22Rv1 (cell line): ENCODE data around the gene GGT7.

Experiments
- H3K27ac ChIP-seq: fragments of 450-650 bp; 2 replicates; pipeline ENCODE4 v1.5.1; 2017
- ZFX ChIP-seq: fragments of 450-650 bp; IDR thresholded peaks from 2 replicates; pipeline ENCODE4 v1.6.1; 2017; ENCODE audit warnings: antibody characterized with exemption, borderline replicate concordance
- TF ChIP-seq, protein P1 (sequence below): fragments of 450-650 bp; IDR thresholded peaks from 2 replicates; pipeline ENCODE4 v1.5.1; 2017; ENCODE audit warnings: mild to moderate bottlenecking

Gene GGT7

DNA sequence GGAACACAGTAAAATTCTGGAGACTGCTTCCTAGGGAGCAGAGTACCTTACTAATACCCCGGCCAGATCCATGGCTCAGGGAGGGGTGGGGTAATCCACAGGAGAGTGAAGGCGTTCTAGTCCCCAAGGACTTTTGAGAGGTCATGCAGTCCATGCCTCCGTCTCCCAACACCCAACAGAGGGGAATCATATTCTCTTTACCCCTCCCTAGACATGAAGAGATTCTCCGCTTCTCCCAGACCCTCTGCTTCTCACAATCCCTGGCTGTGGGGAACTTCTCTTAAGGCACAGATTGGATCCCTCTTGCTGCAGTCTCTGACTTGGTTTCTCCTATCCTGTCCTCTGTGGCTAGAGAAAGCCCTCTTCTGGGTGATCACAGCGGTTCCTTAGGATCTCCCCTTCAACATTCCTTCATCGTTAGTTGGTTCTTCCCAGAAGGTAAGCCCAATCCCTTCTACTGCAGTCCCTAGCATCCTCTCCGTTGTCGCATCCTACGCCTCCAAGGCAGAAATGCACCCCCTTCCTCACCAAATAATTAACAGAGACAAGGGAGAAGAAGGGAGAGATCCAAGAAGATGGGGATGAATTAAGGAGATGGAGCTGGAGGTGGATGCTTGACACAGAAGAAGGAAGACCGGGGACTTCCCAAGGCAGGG, 562 bp downstream of the GGT7 start:
- TF ChIP-seq, protein P1, sequence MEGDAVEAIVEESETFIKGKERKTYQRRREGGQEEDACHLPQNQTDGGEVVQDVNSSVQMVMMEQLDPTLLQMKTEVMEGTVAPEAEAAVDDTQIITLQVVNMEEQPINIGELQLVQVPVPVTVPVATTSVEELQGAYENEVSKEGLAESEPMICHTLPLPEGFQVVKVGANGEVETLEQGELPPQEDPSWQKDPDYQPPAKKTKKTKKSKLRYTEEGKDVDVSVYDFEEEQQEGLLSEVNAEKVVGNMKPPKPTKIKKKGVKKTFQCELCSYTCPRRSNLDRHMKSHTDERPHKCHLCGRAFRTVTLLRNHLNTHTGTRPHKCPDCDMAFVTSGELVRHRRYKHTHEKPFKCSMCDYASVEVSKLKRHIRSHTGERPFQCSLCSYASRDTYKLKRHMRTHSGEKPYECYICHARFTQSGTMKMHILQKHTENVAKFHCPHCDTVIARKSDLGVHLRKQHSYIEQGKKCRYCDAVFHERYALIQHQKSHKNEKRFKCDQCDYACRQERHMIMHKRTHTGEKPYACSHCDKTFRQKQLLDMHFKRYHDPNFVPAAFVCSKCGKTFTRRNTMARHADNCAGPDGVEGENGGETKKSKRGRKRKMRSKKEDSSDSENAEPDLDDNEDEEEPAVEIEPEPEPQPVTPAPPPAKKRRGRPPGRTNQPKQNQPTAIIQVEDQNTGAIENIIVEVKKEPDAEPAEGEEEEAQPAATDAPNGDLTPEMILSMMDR = no peak
- TF ChIP-seq ZFX = no peak
- no peak overlapping the region for H3K27ac ChIP-seq

GRCh38 chr20:34871320-34871926, 1.2 kb downstream of the GGT7 start:
- no peak overlapping the region for H3K27ac ChIP-seq

DNA sequence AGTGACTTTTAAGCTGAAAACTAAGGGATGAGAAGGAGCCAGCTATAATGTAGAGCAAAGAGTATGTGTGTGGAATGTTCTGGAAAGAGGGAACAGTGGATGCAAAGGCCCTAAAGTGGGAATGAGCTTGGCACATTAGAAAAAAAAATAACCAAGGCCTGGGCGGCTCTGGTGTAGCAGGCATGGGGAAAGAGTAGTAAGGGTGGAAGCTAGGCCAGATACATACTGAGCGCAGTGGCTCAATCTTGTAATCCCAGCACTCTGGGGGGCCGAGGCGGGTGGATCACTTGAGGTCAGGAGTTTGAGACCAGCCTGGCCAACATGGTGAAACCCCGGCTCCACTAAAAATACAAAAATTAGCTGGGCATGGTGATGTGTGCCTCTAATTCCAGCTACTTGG, 8.4 kb downstream of the GGT7 start:
- TF ChIP-seq ZFX = no peak
- TF ChIP-seq, protein P1 = no peak
- H3K27ac ChIP-seq = no peak overlapping the region

More at GRCh38 chr20:34871320-34871926, 1.2 kb downstream of the GGT7 start:
- TF ChIP-seq ZFX = no peak
- TF ChIP-seq, protein P1 = no peak

DNA sequence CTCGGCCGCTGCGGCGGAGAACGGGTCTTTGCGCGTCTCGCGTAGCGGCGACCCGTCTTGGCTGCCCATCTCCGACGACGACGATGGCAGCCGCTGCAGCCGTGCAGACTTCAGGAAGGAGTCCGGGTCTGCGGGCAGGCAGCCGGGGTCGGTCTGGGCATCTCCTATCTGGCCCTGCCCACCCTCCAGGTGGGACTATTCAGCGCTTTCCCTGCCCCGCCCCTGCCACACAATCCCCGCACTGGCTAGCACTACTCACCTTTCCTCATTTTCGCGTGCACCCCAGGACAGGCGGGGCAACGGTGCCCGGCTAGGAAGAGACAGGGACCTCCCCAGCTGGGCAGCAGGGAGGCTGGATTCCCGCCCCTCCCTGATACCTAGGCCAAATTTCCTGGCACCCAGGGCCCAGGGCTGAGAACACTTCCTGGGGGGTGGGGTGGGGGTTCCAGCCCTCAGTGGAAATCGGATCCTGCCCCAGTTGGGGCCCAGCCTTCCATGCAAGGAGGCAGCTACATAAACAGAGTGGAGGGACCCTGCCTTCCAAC, 9.2 kb downstream of the GGT7 start:
- H3K27ac ChIP-seq = no peak overlapping the region
- TF ChIP-seq ZFX = no peak
- TF ChIP-seq, protein P1 = no peak

- H3K27ac ChIP-seq = no peak overlapping the region
- no peak for TF ChIP-seq ZFX
- TF ChIP-seq, protein P1 = no peak
These were observed 9.9 kb downstream of the GGT7 start for GRCh38 chr20:34862724-34863123.

DNA sequence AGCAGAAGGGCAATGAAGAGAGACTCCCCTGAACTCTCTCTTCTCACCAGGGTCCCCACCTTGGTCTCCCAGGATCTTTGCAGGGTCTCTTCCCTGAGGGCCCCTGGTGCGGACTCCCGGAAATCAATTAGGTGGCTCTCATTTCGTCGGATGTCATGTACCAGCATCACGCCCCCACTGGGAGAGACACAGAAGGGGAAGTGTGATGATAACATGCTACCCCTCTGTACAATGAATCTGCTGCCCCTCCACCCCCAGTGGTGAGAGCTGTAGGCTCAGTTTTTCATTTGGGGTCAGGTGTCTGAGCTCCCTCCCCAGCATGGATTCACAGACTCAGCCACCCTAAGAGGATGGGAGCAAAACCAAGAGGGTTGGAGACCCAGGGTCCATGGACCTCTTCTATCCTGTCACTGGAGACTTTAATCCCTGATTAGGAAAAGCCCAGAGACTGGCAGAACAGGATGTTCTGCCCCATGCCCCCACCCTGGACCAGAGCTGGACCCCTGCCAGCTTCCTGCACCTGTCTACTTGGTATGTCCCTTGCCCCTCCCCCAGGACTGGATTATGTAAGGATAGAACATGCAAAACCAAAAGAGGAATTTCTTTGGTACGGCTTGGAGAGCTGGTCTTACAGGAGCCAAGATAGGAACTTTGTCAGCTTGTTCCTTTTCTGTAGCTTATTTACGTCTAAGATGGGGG, 11.1 kb downstream of the GGT7 start:
- TF ChIP-seq, protein P1 = no peak
- TF ChIP-seq ZFX = no peak
- H3K27ac ChIP-seq = peak overlapping the region; percentile 36
